B cell (primary cell): ENCODE results near the gene MYF5.

ENCODE experiments used
- EZH2 ChIP-seq: IDR thresholded peaks from 2 replicates; pipeline ENCODE4 v1.6.1; 2012; ENCODE audit warnings: borderline replicate concordance, low read depth, mild to moderate bottlenecking, moderate library complexity, low read length; ENCODE audit not compliant: insufficient read depth, poor library complexity, severe bottlenecking
- TF ChIP-seq, protein P1 (sequence below): fragments of 200-600 bp; IDR thresholded peaks from one replicate; pipeline ENCODE4 v1.8.0; 2022; ENCODE audit warnings: antibody characterized with exemption, mild to moderate bottlenecking

DNA sequence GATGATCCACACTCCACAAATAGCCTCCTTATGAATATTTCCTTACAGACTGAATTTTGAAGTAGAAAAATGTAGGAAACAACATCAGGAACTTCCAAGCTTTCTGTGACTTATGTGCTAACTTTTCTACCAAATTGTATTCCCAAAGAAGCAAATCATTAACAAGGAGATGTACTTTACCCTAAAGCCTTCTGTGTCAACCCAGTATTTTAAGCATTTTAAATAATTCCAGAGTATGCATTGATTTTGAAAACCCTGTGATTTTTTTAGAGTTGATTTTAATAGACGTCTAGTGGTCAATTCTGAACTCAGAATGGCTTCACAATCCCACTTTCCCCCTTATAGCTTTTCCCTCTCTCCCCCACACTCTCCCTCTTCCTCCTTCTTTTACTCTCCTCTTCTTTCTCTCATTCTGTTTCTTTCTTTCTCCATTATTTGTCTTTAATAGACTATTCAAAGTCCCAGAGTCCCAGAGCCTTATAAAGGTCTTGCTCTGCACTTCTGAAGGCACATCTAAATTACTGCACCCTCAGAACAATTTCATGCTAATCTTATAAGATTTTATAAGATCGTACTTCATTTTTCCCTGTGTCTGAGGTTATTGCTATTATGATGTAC, 19.3 kb upstream of the MYF5 start:
- TF ChIP-seq, protein P1, sequence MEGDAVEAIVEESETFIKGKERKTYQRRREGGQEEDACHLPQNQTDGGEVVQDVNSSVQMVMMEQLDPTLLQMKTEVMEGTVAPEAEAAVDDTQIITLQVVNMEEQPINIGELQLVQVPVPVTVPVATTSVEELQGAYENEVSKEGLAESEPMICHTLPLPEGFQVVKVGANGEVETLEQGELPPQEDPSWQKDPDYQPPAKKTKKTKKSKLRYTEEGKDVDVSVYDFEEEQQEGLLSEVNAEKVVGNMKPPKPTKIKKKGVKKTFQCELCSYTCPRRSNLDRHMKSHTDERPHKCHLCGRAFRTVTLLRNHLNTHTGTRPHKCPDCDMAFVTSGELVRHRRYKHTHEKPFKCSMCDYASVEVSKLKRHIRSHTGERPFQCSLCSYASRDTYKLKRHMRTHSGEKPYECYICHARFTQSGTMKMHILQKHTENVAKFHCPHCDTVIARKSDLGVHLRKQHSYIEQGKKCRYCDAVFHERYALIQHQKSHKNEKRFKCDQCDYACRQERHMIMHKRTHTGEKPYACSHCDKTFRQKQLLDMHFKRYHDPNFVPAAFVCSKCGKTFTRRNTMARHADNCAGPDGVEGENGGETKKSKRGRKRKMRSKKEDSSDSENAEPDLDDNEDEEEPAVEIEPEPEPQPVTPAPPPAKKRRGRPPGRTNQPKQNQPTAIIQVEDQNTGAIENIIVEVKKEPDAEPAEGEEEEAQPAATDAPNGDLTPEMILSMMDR, result no peak
- TF ChIP-seq EZH2, result no peak
